GM18508 (cell line): ENCODE measurements around the gene RAG1.

Experiments used
- ATAC-seq: cut with Tn5 transposase; IDR thresholded peaks from one replicate; pipeline ENCODE4 v1.9.1; 2021; ENCODE audit warnings: moderate number of reproducible peaks; ENCODE audit not compliant: insufficient read depth, unreplicated experiment

The RAG1 gene

DNA sequence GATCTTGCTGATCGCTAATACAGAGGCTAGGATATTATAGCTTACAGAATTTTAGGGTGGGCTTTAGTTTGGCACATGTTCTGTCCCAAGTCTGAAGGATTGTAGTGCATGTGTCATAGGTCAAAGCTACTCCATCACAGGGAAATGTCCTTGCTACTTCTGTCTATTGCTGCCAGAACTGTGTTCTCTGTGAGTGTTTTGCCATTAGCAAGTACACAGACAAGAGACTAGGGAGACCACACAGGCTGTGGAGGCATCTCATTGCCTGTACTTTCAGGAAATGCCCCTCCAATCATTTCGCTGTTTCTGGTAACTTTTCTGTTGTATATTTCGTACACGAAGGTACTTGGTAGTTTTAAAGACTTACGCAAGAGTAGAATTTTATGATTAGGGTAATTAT, 55.7 kb downstream of the RAG1 start:
- no peak for ATAC-seq

DNA sequence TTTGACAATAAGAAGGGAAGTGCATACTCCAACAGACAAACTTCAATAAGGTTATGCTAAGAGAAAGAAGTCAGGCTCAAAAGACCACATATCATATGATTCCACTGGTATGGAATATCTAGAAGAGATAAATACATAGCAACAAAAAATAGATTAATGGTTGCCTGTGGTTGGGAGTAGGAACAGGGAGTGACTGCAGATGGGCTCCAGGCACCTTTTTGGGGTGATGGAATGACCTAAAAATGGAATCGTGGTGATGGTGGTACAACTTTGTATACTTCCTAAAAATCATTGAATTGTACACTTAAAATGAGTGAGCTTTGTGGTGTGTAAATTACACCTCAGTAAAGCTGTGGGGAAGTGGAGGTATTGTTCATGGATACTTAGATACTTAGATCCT, 59.2 kb downstream of the RAG1 start:
- ATAC-seq: no peak

DNA sequence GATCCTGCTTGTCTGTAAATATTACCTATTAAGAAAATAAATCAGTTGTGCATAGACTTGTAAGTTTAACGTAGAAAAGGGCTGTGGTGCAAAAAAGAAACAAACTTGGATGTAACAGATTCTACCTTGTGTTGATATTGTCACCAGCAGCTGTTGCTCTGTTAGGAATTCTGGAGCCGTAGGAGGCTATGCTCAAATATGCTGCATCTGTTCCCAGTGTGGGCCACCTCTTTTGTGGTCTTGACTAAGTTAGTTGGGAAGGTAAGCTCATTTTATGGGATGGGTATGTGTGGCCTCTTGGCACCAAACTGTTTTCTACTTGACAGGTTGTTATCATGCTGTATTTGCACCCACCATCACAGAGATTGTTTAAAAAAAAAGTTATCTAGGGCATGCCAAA, 59.7 kb downstream of the RAG1 start:
- ATAC-seq: no peak

DNA sequence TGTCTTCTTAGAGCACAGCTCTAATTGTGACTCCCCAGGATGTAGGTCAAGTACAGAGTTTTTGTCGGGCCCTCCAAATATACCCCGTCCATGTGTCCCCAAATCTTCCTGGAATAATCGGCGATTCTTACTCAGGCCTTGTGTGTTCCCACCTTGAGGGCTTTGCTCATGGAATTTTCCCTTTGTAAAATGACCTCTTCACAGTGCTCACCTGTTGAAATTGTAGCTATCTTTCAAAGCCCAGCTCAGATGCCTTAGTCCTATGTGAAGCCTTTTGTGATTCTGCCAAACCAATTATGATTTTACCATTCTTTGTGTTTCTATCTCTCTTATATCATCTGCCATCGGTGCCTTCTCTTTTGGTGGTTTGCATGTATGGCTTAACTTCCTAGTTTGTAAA, 60.3 kb downstream of the RAG1 start:
- no peak for ATAC-seq

DNA sequence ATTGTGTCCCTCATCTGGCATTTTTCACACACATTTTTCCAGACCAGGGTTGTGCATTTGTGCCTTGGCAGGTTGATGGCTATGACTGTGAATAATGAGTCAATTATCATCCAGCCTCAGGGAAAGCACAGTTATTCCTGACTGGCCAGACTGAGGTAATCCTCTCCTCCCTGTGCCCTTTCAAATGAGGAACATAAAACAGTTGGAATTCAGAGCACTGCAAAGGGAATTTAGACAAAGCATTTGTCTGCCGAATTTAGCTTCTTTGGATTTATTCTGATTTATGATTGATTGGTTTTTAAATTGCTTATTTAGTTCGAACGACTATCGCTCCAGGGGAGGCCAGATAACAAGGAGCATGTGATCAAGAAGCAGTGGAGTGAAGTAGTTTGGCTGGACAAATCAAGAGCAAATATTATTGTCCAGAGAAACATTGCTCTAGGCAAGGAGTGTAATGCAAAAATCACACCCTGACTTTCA, 61.0 kb downstream of the RAG1 start:
- no peak for ATAC-seq
